Transverse colon (tissue), 4 donors: ENCODE data around the gene ZNF462. TPM values are rescaled to one million over a fixed set of nuclear protein-coding genes. Genes with fewer than 3 reads are reported as not detected.

Source experiments
- DNase-seq: peaks from one replicate; pipeline ENCODE4 v3.0.0-alpha.2; 2019
- H3K27ac ChIP-seq, 4 donors: fragments of 200-600 bp; sonication (generic); 2 replicates each; pipeline ENCODE4 v1.5.1; 2016 to 2018; ENCODE audit warnings: inconsistent platforms in 4 of 4
- H3K27me3 ChIP-seq: fragments of 200-600 bp; sonication (generic); 2 replicates; pipeline ENCODE4 v1.5.1; 2017; ENCODE audit warnings: inconsistent platforms
- H3K36me3 ChIP-seq, 4 donors: fragments of 200-600 bp; sonication (generic); 2 replicates each; pipeline ENCODE4 v1.5.1; 2017 to 2019; ENCODE audit warnings: inconsistent platforms in 4 of 4
- H3K4me1 ChIP-seq, 4 donors: fragments of 200-600 bp; sonication (generic); 2 replicates each; pipeline ENCODE4 v1.5.1; 2017 to 2020; ENCODE audit warnings: inconsistent platforms in 4 of 4
- H3K4me3 ChIP-seq, 4 donors: fragments of 200-600 bp; sonication (generic); 1 replicate in 1 of 4; 2 replicates in 3 of 4; pipeline versions ENCODE4 v1.5.1 to v1.6.1; 2017 to 2019; ENCODE audit warnings: inconsistent platforms in 4 of 4
- H3K9me3 ChIP-seq, 2 donors: fragments of 200-600 bp; sonication (generic); 2 replicates each; pipeline ENCODE4 v1.5.1; 2017 to 2019; ENCODE audit warnings: inconsistent platforms in 2 of 2
- EP300 ChIP-seq: sonication (generic); formaldehyde crosslinking; IDR thresholded peaks from one replicate; pipeline ENCODE4 v1.6.1; 2017; ENCODE audit warnings: antibody characterized with exemption, low read depth
- POLR2A ChIP-seq: fragments of 450-650 bp; IDR thresholded peaks from one replicate; pipeline ENCODE4 v1.6.1; 2016; ENCODE audit warnings: antibody characterized with exemption, mild to moderate bottlenecking, moderate library complexity
- POLR2AphosphoS5 ChIP-seq, 3 donors: sonication (generic); formaldehyde crosslinking; IDR thresholded peaks; one replicate each; pipeline ENCODE4 v1.6.1; 2016; ENCODE audit warnings: antibody characterized with exemption in 3 of 3
- WGBS, 2 donors: methylation state at CpG; one replicate each; pipeline ENCODE4 v1.1.5; 2018; ENCODE audit warnings: low coverage in 1 of 2; 5-methylcytosine and 5-hydroxymethylcytosine counted together
- in situ Hi-C, 4 donors: fragments of 200-750 bp; cut with MboI; loops; one replicate each; pipeline versions ENCODE4 v1.15.0 to v1.15.1; 2017; ENCODE audit warnings: low sequenced_read_pairs in 3 of 4, low pct_ligation_motif_present in 1 of 4, low pct_unique_long_range_greater_than_20kb in 1 of 4
- intact Hi-C: fragments of 100-400 bp; cut with DNase I; formaldehyde crosslinking; loops from one replicate; pipeline ENCODE4 v1.15.1; 2023; ENCODE audit warnings: low total_unique reads
- total RNA-seq, 4 donors: library from RNA; depleted of rRNA; stranded (reverse); fragments of >200 nt; gene quantifications; one replicate each; pipeline ENCODE4 v1.1.0, GENCODE V29; 2016
- TF ChIP-seq, protein P1 (sequence below), 5 experiments: fragments of 200-600 bp in 3 of 5; fragments of 450-650 bp in 2 of 5; sonication (generic) in 3 of 5; IDR thresholded peaks; 1 replicate in 2 of 5; 2 replicates in 3 of 5; pipeline ENCODE4 v1.5.1; 2016 to 2017; ENCODE audit warnings: antibody characterized with exemption in 5 of 5, inconsistent platforms in 3 of 5, mild to moderate bottlenecking in 2 of 5, moderate library complexity in 1 of 5

Gene ZNF462
- total RNA-seq, 4 donors from 2014 or later, result 17.5 to 28.7 (median 22.9) TPM

DNA sequence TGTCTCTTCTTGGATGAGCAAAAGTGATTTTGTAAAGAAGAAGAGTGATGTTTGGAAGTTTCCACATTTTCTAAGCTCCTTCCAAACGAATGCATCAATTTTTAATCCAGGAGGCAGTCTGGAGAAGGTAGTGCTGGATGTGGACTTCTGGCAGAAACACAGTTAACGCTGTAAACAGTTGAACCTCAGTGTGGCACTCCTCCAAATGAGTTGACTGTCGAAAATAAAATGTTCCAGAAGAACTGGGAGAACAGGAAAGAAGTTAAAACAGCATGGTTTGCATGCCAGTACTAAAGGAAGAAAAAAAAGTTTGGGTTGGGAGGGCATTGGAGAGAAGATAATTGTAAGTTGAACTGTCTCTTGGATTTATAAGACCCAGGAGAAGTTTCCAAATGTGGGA, 6.5 kb downstream of the ZNF462 start:
- Histone ChIP-seq H3K36me3 (no peaks in the 10 kb centered on the region), H3K4me1 (peaks cover 10 to 71% (median 26%) of the 10 kb centered on the region in 4 donors), H3K4me3 (no peak overlapping the region), H3K27me3 (no peaks in the 10 kb centered on the region), H3K9me3 (no peaks in the 10 kb centered on the region), H3K27ac (peak overlapping the region; percentile 54 to 71 (median 69))
- DNase-seq, result no peak
- intact Hi-C loops (loop anchor here (10.0 kb wide), 1 partner anchor 165 kb away; no protein-coding TSS in a partner anchor), in situ Hi-C loops (loop anchor here in 1 of 4 donors (25.0 kb wide), 1 partner anchor 293 kb away; no protein-coding TSS in a partner anchor)
- no peak for TF ChIP-seq POLR2AphosphoS5 (IDR thresholded peaks at IDR 0.05)
- no peak for TF ChIP-seq POLR2A
- TF ChIP-seq, protein P1, sequence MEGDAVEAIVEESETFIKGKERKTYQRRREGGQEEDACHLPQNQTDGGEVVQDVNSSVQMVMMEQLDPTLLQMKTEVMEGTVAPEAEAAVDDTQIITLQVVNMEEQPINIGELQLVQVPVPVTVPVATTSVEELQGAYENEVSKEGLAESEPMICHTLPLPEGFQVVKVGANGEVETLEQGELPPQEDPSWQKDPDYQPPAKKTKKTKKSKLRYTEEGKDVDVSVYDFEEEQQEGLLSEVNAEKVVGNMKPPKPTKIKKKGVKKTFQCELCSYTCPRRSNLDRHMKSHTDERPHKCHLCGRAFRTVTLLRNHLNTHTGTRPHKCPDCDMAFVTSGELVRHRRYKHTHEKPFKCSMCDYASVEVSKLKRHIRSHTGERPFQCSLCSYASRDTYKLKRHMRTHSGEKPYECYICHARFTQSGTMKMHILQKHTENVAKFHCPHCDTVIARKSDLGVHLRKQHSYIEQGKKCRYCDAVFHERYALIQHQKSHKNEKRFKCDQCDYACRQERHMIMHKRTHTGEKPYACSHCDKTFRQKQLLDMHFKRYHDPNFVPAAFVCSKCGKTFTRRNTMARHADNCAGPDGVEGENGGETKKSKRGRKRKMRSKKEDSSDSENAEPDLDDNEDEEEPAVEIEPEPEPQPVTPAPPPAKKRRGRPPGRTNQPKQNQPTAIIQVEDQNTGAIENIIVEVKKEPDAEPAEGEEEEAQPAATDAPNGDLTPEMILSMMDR (IDR thresholded peaks at IDR 0.05), result no peak
- no peak for TF ChIP-seq EP300
- 12 to 14% methylated on average over 3 of the region's 3 CpGs for WGBS, 2 donors

DNA sequence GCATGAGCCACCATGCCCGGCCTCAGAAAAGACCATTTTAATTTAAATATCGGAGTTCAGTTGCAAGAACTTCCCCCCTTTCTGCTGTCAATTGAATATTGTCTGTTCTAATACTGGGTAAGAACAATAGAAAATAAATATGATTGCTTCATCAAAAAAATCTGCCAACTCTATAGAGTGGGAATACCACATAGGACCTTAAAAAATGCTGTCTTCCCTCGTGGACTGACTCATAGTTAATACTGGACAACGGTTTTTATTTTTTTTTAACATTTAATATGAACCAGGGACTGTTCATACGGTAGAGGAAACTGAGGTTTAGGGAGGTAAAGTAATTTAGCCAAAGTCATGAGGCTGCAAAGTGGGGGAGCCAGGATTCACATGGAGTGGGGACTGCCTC, 9.7 kb downstream of the ZNF462 start:
- in situ Hi-C loops, result loop anchor here in 1 of 4 donors (25.0 kb wide), 1 partner anchor 290 kb away; no protein-coding TSS in a partner anchor

DNA sequence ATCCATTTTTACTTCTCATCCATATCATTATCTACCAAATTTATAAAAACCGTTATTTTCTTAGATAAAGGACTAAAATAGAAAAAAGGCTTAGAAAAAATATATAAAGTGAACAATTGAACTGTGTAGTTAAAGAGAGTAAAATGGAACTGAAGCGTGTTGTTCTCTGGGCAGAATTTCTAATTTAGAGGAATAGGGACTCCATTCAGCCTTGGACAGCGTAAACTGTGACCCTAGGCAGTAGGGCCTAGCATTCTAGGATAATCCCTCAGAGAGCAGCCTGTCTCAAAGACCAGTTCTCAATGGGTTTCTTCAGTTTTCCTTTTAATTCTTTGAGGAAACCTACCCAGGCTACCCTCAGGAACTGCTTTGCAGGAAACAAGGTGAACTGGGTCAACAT, 11.1 kb downstream of the ZNF462 start:
- Histone ChIP-seq H3K9me3 (no peaks in the 10 kb centered on the region), H3K4me3 (no peak overlapping the region), H3K27me3 (no peaks in the 10 kb centered on the region), H3K4me1 (peaks cover 9 to 58% (median 19%) of the 10 kb centered on the region in 4 donors), H3K27ac (no peak overlapping the region), H3K36me3 (no peaks in the 10 kb centered on the region)
- no peak for DNase-seq
- no peak for TF ChIP-seq POLR2A
- TF ChIP-seq EP300, result no peak
- TF ChIP-seq, protein P1 (IDR thresholded peaks at IDR 0.05), result no peak
- no peak for TF ChIP-seq POLR2AphosphoS5 (IDR thresholded peaks at IDR 0.05)
- intact Hi-C loops (no loop called here), in situ Hi-C loops (loop anchor here in 1 of 4 donors (25.0 kb wide), 1 partner anchor 288 kb away; no protein-coding TSS in a partner anchor)
- 61 to 85% methylated on average over 3 of the region's 3 CpGs for WGBS, 2 donors

More for the DNA sequence above, 9.7 kb downstream of the ZNF462 start:
- Histone ChIP-seq H3K9me3 (no peaks in the 10 kb centered on the region), H3K27me3 (no peaks in the 10 kb centered on the region), H3K27ac (no peak overlapping the region), H3K4me1 (peaks cover 10 to 59% (median 22%) of the 10 kb centered on the region in 4 donors), H3K36me3 (no peaks in the 10 kb centered on the region), H3K4me3 (no peak overlapping the region)
- TF ChIP-seq EP300 (no peak), POLR2AphosphoS5 (IDR thresholded peaks at IDR 0.05) (no peak), POLR2A (no peak)
- TF ChIP-seq, protein P1 (IDR thresholded peaks at IDR 0.05), result no peak
- WGBS, 2 donors, result 94% methylated on average over 3 to 5 of the region's 5 CpGs
- no peak for DNase-seq
- intact Hi-C loops, result no loop called here

DNA sequence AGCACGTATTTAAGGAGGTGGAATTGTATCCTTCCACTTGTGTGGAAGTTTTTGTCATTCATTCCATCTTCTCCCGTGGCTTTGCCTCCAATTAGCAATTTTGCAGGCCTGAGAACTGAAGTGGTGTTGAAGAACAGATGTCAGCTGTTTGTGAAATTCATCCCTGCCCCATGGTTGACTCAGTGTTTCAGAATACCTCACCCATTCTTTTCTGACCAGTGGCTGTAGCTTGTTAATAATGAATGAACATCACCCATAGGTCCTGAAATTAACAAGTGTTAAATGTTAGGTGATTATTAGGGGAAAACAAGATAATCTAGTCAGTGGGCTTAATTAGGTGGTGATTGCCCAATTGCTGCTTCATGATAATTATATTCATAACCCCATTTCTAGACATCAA, 11.7 kb downstream of the ZNF462 start:
- Histone ChIP-seq H3K4me1 (peaks cover 11 to 58% (median 18%) of the 10 kb centered on the region in 4 donors), H3K27ac (no peak overlapping the region)
- in situ Hi-C loops, result loop anchor here in 1 of 4 donors (25.0 kb wide), 1 partner anchor 288 kb away; no protein-coding TSS in a partner anchor

More for the DNA sequence above, 11.7 kb downstream of the ZNF462 start:
- Histone ChIP-seq H3K27me3 (no peaks in the 10 kb centered on the region), H3K4me3 (no peak overlapping the region), H3K36me3 (no peaks in the 10 kb centered on the region), H3K9me3 (no peaks in the 10 kb centered on the region)
- TF ChIP-seq EP300 (no peak), POLR2AphosphoS5 (IDR thresholded peaks at IDR 0.05) (no peak)
- TF ChIP-seq, protein P1 (IDR thresholded peaks at IDR 0.05), result no peak
- WGBS, 2 donors, result 65 to 79% methylated on average over 2 of the region's 2 CpGs
- no peak for DNase-seq
- intact Hi-C loops, result no loop called here
